Right lung (tissue), 10 donors: ENCODE measurements around the gene RGS7. TPM values are rescaled to one million over a fixed set of nuclear protein-coding genes. Genes with fewer than 3 reads are reported as not detected.

Source experiments
- DNase-seq, 2 donors: peaks; one replicate each; pipeline ENCODE4 v3.0.0-alpha.2; 2013
- long read RNA-seq, 8 donors: transcript quantifications; one replicate each; lab custom pipeline, GENCODE V29; 2026
- polyA plus RNA-seq, 5 donors: library from polyadenylated mRNA; unstranded; fragments of 120-200 nt; gene quantifications; one replicate each; pipeline versions ENCODE4 v1.2.1 to v1.2.3, GENCODE V29; 2013; ENCODE audit warnings: inconsistent platforms in 1 of 5, low replicate concordance in 1 of 5; ENCODE audit not compliant: insufficient read length in 5 of 5, insufficient read depth in 1 of 5

The RGS7 gene
- polyA plus RNA-seq, result under 1 TPM; 0.18 to 0.50 (median 0.24) TPM
- long read RNA-seq, donor 1, result 0 reads
- long read RNA-seq, donor 2, result 0 reads
- long read RNA-seq, donor 3, result 0 reads
- long read RNA-seq, donor 4, result 0 reads
- long read RNA-seq, donor 5, result 0 reads
- long read RNA-seq, donor 6, result 0 reads
- long read RNA-seq, donor 7, result 0 reads
- long read RNA-seq, donor 8, result 0 reads

DNA sequence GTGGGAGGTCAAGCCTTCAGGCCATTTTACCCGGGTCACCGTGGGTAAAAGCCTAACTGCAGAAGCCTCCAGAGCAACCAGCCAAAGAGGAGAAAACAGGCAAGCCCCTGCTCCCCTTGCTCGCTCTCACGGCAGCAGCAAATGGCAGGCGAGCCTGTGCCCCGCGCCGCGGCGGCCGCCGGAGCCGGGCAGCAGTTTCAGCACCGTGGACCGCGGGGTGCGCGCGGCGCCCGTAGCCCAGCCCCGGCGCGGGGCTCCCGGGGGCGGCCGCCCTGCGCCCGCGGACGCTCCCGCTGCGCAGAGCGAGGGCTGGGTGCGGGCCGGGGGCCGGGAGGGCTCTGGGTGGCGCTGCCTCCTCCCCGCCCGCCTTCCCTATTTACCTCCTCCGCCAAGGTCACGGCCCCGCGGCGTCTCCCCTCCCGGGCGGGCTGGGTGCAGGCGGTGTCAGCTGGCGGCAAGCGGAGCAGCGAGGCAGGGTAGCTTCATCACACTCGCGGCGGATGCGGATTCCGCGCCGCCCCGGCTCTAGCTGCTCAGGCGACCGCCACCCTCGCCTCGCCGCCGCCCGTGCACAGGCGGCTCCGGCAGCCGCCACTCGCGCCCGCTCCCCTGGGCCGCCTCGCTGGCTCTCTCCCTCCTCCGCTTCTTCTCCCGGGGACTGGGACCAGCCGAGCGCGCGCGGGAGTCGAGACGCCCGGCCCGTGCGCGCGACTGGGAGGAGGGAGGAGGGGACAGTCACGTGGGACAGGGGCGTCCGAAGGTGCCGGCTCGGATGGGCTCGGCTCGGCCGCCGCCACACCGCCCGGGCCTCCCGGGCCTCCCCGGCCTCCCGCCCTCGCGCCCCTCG lies at the start of gene RGS7:
TSS of gene RGS7 (minus strand) at position 687 of the 847 bp plus-strand sequence.
- DNase-seq, result peak; percentile 48 to 58

DNA sequence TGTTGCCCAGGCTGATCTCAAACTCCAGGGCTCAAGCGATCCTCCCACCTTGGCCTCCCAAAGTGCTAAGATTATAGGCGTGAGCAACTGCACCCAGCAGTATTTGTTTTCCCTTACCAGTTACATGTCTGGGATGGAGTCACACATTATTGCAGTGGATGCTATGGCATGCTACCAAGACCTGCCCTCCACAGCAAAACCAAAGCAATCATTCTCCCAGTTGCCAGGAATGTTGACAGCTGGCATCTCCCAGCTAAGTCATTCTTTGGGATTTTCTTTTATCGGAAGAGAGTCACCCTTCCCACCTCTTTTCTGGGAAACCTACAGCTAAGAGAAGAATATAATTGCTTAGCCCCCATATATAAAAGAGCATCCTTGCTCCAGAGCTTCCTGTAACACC lies 49.4 kb upstream of the RGS7 start:
- no peak for DNase-seq

DNA sequence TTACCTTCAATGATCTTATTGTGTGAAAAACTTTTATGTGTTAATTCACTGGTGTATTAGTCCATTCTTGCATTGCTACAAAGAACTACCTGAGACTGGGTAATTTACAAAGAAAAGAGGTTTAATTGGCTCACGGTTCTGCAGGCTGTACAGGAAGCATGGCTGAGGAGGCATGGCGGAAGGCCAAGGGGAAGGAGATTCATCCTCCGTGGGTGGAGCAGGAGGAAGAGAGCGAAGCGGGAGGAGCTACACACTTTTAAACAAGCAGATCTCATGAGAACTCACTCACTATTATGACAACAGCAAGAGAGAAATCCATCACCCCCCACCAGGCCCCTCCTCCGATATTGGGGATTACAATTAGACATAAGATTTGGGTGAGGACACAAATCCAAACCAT lies 44.2 kb upstream of the RGS7 start:
- no peak for DNase-seq

DNA sequence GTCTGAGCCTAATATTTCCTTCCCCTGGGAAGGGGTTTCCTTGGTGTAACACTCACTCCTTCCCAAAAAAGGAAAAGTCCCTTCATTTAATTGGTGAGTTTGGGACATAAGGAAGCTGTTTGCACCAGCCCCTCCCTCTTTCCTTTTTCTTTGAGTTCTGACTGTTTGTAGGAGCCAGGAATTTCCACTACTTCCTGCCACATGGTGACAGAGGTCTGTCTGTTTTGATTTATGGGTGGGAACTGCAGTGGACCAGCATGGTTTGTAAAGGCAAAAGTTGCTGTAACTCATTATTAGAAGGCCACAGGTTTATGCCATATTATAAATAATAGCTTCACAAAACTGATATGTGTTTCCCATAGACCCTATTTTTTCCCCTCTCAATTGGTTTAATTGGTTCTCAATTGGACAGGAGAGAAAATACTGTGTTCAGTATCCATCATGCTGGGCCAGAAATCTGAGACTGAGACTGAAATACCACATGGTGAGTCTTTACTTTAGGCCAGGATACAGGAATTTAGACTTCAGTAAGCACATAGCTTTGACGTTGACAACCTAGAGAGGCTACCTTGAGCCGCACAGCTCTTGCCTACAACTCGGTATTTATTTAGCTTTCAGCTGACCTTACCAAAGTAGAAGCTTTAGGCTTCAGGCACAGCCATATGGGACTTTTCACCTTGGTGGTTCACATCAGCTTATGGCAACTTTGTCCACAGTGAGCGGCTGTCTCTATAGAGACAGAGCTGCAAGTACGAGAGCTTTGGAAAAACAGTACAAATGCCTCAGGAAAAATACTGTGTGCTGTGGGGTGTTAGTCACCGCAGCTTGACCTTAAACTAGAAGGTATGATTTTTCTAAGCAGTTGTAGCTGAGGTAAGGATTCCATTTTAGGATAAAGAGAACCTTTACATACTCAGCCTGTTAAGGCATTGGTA lies 40.0 kb upstream of the RGS7 start:
- DNase-seq, result no peak

DNA sequence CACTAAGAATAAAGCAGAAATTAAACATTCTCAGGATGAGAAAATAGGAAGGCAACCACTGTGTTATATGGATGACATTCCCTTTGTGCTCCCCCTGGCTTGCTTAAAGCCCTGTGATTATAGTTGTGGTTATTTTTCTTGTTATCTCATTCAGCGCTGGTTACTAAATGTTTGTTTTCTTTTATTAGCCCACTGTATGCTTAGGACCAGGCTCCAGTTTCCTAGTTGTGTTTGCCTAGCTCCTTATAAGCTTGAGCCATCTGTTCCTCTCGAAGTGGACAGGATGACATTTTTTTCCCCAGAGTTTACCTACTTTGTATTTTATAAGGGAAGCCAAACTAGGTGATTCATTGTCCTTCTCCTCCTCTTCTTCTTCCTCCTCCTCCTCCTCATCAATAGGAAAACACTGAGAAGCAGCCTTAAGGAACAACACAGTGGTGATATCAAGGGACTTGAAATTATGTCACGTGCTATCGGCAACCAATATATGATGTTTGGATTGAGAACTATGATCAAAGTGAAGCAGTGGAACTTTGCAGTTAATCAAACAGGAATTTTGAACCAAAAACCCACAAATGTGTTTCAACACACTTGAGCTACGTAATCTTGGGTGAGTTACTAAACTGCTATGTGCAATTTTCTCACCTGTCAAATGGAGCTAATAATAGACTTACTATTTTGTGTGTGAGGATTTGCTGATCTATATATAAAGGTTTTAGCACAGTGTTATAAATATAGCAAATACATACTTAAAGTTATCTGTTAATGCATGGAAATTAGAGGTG lies 35.1 kb upstream of the RGS7 start:
- DNase-seq, result no peak

DNA sequence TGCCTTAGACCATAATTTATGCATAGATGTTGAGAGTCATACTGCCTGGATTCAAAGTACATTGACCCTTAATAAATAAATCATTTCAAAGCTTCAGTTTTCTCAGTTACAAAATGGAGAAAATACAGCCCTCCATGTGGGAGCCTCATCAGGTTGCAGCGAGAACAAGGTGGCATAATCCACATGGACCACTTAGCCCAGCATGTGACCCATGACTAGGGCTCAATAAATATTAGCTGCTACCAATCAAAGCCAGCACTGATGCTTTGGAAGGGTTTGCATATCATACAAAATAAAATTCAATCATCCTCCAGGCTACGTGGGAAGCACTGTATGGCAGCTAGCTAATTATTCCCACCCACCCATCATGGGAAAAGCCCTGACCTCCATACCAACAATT lies 33.5 kb upstream of the RGS7 start:
- DNase-seq, result no peak

DNA sequence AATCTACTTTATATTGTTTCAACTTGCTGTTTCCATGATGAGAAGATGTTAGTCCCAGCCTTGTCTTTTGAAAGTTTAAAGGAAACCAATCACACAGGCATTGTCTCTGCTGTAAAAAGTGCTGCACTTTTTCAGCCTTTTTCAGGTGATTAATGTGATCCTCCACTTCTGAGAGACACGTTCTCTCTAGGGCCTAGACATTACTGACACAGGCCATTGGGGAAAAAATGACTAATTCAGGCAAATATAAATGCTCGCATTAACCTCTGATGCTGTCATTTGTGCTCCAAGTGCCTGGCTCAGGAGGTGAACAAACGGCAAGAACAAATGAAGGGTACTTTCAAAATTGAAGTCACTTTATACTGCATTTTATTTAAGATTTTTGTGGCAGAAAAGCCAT lies 32.4 kb upstream of the RGS7 start:
- DNase-seq, result no peak

DNA sequence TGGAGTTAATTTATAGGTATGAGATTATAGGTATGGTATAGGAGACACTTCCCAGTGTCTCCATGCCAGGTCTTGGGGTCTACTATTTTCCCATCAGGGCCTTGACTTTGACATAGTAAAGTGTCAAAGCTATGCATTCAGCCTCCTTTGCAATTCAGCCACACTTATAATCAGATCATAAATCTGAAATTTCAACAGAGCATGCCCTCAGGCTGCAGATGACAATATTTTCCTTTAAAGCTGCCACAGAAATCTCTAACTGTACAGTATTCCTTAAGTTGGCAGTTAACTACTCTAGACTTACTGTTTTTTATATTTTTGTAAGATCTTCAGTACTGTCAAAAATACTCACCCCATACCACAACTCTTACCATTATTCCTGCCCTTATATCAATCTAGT lies 30.2 kb upstream of the RGS7 start:
- no peak for DNase-seq

DNA sequence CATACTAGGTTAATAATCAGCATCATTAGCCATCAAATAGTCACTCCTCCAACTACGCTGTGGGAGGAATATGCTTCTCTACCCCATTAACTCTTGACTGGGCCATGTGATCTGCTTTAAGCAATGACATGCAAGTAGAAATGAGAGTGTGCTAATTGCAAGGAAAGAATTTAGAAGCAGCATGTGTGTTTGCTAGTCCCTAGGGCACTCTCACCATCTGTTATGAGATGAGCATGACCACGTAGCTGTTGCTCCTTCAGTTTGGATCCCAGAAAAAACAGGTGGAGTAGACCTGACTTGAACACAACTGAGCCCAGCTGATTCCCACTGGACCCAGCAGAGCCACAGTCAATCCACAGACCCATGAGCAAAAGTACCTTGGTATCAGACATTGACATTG lies 19.7 kb upstream of the RGS7 start:
- DNase-seq, result no peak

DNA sequence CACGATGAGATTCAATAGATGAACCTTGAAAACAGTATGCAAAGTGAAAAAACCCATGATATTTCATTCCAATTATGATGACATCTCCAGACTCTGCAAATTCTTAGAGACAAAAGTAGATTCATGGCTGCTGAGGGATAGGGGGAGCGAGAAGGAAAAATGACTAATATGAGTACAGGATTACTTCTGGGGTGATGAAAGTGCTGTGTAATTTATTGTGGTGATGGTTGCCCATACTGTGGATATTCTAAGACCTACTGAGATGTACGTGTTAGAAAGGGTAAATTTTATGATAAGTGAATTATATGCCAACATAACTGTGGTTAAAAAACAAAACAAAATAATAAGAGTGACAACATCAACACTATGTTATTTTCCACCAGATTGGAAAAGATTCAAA lies 18.9 kb upstream of the RGS7 start:
- no peak for DNase-seq

DNA sequence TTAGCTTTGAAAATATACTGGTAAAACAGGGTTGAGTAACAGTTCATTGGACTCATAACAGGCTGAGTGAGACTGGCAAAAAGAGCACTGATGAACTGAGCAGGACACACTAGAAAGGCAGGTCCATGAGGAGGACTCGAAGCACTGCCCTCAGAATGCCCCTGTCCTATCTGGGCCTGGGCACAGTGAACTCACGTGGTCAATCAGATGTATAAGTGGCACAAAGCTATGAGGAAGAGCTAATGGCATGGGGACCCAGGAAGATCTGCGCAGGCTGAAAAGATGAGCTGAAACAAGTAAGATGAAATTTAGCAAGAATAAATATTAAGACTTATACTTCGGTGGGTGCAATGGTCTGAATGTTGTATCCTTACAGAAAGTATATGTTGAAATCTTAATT lies 9.2 kb upstream of the RGS7 start:
- DNase-seq, result no peak

DNA sequence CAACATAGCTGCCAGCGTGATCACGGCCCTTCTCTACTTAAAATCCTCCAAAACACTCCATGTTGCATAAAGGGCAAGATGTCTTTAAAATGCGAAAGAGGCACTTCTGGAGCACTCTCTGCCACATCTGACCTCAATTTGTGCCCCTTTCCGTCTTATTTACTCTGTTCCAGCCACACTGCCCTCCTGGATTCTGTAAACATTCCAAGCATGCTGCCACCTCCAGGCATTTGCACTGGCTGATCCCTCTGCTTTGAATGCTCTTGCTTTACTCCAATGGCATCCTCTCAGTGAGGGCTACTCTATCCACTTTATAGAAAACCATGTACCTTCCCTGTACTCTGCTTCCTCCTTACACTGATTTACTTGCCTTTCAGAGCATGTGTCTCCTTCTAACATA lies 5.3 kb upstream of the RGS7 start:
- no peak for DNase-seq

DNA sequence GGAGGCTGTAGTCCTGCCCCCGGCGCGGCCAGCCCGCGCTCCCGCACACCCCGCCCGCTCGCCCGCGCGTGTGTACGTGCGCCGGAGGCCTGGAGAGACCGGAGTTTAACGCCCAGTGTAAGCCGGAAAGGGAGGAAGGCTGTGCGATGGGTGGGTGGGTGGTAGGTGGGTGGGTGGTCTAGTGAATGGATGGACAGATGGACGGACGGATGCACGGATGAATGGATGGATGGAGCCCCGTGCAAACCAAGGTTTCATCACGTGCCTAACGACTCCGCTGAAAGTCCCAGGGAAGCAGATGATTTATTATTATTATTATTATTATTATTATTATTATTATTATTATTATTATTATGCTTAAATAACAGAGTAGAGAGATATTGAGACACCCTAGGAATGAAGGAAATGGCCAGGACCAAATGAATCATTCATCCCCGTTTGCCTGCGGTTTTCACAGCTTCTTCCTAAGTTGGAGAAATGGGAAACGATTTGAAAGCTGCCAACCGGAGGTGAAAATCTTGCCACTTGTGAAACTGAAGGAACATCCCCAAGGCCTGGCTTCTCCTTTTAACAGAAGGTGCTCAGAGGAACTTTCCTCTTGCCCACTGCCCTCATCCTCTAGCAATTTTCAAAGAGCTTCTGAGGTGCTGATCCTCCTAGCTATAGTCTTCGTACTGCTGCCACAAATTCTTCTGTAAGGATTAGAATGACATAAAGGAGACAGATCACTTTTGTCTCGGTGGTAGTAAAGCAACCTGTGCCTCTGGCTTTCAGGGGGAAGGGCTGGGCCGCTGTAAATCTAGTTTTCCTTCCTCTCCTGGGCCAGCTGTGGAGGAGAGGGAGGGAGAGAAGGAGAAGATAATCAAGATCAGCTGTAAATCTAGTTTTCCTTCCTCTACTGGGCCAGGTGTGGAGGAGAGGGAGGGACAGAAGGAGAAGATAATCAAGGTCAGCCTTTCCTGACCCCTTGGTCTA lies 648 bp upstream of the RGS7 start:
- DNase-seq, result no peak

DNA sequence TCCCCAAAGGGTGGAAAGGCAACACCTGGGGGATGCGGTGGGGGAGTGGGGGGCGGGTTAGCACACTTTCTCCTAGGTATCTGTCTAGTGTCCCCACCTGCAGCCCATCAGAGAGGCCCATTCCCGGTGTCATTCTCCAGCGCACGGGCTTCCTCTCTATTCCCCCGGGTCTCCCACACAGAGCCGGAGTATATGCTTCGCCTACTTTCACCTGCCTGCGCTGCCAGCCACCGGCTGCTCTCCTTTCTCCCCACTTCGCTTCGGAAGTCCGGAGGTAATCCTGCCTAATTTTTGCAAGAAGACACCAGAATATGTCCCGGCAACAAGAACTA lies 852 bp downstream of the RGS7 start:
- DNase-seq, result no peak

DNA sequence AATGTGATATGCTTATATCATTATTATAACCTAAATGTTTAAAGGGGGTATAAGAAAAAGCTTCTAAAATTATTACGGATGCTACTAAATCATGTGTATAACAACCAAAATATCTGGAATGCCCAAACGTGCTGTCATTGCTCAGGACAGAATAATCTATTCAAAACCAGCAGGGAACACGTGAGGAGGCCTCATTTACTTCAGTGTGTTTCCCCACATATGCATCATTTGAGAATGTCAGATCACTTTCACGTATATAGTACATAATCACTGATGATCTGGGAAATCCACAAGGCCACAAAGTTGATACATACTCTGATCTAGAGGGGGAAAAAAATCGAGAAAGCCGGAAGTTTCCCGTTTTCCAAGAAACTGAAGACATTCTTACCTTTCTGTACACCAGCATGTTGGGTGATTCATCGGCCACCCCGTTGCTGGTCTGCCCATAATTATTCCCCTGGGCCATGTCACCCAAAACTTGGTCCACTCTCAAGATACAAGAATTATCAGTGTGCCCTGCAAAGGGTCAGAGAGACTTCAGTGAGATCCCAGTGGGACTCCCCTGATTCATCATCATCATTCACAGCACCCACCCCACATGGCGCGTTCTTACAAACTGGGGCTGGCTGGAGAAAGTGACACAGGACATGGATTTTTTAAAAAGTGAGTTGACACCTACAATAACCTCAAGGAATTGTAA lies 1.5 kb downstream of the RGS7 start:
- DNase-seq, result no peak

DNA sequence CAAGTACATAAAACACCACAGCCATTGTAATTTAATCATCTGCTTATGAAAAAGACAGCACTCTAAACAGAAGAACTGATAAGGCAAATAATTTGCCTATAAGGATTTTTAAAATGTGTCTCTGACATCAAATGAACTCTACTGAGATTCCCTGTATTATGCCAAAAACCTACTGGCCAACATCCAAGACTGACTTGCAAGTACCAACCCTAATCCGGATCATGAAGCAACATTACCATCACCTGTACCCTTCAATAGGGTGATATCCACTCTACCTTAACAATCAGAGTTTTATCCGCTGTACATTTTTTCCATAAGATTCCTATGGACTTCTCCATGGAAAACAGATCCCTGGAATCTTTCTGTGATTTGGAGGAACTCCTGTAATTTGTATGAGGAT lies 4.6 kb downstream of the RGS7 start:
- DNase-seq, result no peak

DNA sequence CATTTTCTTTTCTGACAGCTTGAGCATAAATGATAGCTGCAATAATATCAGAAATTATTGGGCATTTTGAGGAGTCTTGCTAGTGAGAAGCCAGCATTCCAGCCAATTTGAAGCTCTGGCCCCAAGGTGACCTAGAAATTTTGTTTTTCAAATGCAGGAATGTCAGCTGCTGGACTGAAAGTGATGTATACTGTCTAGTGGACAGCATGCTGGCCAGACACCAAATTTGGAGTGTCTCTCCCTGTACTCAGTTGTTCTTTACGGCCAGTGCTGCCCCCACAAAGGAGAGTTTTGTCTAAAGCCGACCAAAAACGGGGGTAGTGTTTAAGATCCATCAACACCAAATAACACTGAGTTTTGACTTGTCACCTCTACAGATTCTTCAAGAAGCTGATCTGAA lies 5.2 kb downstream of the RGS7 start:
- DNase-seq, result no peak

DNA sequence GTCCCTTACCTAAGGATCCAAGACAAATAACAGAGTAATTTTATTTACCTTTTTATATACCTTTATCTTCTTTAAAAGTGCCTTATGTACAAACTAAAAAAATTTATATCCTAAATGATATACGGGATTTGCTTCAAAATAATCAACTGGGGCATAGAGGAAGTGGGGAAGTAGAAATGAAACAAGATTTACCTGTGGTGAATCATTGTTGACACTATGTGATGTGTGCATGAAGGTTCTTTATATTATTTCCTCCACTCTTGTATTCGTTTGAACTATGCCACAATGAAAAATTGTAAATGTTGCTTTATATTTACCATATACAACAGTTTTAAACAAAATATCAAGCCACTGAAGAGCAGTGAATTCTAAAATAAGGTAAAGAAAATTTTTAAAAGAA lies 13.0 kb downstream of the RGS7 start:
- no peak for DNase-seq

DNA sequence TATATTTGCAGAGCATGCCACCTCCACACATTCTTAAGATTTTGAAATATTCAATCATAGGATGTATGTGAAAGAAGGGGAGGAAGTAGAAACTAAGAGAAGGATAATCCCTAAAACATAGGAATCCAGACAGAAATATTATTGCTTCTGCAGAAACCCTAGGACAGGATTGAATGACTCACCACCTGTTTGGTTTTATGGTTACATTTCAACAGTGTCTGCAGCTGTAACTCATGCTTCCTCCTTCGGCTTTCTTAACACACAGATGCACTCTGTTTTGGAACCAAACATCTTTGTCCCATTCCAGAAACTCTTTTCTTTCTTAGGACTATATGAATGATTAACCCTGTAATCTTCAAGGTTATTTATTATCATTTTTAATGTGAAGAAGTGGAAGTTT lies 20.7 kb downstream of the RGS7 start:
- DNase-seq, result no peak

DNA sequence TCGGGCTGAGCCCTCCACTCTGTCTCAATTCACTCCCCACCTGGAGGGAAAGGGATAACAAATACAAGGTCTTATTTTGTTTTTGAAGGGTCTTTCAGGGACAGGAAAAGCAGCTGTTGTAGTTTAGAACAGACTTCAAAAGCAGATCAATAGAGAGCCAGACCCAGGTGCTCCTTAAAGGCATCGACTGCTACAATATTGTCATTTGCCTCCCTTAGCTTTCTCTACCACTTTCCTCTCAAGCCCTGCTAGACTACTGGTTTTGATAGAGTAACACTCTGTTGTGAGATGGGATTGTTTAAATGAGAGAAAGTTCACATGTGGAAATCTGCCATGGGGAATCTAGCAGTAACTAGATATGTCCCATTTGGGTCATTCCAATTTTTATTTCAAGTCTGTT lies 24.0 kb downstream of the RGS7 start:
- DNase-seq, result no peak
